ENCODE results near the gene MAP2K2. TPM values are rescaled to one million over a fixed set of nuclear protein-coding genes. Genes with fewer than 3 reads are reported as not detected.

Gene MAP2K2
- total RNA-seq, 1 experiment from 2014 or later: 151 TPM

DNA sequence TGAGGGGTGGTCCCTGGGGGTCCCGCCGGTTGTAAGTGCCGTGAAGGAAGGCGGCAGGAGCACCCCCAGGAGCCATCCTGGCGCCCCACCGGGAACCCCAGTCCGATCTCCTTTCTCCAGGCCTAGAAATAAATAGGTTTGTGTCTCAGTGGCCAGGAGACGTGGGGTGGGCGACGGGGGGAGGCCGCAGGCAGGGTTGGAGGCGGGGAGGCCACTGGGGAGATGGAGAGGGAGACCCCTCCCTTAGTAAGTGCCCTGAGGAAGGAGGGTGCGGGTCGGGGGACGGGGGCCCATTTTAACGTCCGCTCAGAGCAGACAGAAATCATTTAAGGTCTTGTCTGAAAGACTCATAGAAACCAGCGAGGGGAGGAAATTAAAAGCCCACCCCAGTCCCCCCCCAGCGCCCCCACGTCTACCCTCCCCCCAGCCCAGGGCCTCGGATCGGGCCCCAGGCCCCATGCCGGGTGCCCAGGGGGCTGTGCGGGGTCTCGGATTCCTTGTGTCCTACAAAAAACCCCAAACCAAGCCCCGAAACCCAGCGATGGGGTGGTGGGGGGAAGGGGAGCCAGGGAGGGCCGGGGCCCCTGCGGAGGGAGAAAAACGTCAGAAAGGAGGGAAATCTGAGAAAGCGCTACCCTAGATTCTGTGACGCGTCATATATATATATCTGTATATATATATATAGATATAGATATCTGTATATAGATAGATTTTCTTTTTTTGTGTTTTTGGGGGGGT, 76.8 kb downstream of the MAP2K2 start:
- Histone ChIP-seq H3K4me1 (ENCODE audit: control insufficient read depth, insufficient read depth, low read length) (peaks cover 12% of the 10 kb centered on the region), H3K4me3 (ENCODE audit: low read depth in 2 of 2, low read length in 2 of 2) (no peak overlapping the region), H3K27me3 (ENCODE audit: control insufficient read depth, insufficient read depth, low read length) (no peaks in the 10 kb centered on the region), H3K27ac (ENCODE audit: low read length) (no peak overlapping the region), H3K9me3 (ENCODE audit: control insufficient read depth, insufficient read depth, low read depth, low read length) (no peaks in the 10 kb centered on the region), H3K36me3 (ENCODE audit: control insufficient read depth, insufficient read depth, low read length) (no peaks in the 10 kb centered on the region; the same call in 1 of the 2 replicates)
- ChIA-PET POLR2A (no interaction called here), CTCF (no interaction called here)
- in situ Hi-C loops (cut with HindIII; ENCODE audit: low pct_unique_long_range_greater_than_20kb, low sequenced_read_pairs) (no loop called here), intact Hi-C loops (cut with micrococcal nuclease; ENCODE audit: unreplicated experiment) (no loop called here)
- TF ChIP-seq SIN3A (IDR thresholded peaks at IDR 0.05; ENCODE audit: borderline replicate concordance, insufficient read depth, low read depth, low read length) (no peak), TCF7L2 (IDR thresholded peaks at IDR 0.05; ENCODE audit: low read depth, low read length) (no peak), POLR2AphosphoS5 (IDR thresholded peaks at IDR 0.05; ENCODE audit: low read depth, low read length) (no peak)
- TF ChIP-seq, protein P1, sequence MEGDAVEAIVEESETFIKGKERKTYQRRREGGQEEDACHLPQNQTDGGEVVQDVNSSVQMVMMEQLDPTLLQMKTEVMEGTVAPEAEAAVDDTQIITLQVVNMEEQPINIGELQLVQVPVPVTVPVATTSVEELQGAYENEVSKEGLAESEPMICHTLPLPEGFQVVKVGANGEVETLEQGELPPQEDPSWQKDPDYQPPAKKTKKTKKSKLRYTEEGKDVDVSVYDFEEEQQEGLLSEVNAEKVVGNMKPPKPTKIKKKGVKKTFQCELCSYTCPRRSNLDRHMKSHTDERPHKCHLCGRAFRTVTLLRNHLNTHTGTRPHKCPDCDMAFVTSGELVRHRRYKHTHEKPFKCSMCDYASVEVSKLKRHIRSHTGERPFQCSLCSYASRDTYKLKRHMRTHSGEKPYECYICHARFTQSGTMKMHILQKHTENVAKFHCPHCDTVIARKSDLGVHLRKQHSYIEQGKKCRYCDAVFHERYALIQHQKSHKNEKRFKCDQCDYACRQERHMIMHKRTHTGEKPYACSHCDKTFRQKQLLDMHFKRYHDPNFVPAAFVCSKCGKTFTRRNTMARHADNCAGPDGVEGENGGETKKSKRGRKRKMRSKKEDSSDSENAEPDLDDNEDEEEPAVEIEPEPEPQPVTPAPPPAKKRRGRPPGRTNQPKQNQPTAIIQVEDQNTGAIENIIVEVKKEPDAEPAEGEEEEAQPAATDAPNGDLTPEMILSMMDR (IDR thresholded peaks at IDR 0.05): no peak
- TF ChIP-seq, protein P2, sequence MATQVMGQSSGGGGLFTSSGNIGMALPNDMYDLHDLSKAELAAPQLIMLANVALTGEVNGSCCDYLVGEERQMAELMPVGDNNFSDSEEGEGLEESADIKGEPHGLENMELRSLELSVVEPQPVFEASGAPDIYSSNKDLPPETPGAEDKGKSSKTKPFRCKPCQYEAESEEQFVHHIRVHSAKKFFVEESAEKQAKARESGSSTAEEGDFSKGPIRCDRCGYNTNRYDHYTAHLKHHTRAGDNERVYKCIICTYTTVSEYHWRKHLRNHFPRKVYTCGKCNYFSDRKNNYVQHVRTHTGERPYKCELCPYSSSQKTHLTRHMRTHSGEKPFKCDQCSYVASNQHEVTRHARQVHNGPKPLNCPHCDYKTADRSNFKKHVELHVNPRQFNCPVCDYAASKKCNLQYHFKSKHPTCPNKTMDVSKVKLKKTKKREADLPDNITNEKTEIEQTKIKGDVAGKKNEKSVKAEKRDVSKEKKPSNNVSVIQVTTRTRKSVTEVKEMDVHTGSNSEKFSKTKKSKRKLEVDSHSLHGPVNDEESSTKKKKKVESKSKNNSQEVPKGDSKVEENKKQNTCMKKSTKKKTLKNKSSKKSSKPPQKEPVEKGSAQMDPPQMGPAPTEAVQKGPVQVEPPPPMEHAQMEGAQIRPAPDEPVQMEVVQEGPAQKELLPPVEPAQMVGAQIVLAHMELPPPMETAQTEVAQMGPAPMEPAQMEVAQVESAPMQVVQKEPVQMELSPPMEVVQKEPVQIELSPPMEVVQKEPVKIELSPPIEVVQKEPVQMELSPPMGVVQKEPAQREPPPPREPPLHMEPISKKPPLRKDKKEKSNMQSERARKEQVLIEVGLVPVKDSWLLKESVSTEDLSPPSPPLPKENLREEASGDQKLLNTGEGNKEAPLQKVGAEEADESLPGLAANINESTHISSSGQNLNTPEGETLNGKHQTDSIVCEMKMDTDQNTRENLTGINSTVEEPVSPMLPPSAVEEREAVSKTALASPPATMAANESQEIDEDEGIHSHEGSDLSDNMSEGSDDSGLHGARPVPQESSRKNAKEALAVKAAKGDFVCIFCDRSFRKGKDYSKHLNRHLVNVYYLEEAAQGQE (IDR thresholded peaks at IDR 0.05; ENCODE audit: insufficient read depth in 1 of 2, low read depth in 2 of 2, low read length in 1 of 2): no peak
- ATAC-seq: no peak
- no TSS peak for BruUV-seq (replicated peaks)
- no peak for DNase-seq (ENCODE audit: low read depth, low spot score)

DNA sequence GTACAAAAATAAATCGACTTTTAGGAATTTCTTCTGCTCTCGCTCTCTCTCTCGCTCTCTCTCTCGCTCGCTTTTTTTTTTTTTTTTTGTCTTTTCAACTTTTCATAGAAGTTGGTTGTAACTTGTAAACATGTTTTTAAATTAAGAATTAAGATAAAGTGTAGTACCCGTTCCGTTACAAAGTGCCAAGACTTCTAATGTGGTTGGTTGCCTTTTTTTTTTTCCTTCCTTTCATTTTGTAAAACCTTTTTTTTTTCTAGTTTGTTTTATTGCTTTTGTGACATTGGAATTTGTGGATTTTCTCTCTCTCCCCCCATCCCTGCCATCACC, 77.6 kb downstream of the MAP2K2 start:
- intact Hi-C loops (cut with micrococcal nuclease; ENCODE audit: unreplicated experiment): no loop called here
- Histone ChIP-seq H3K27ac (ENCODE audit: low read length) (no peak overlapping the region), H3K27me3 (ENCODE audit: control insufficient read depth, insufficient read depth, low read length) (no peaks in the 10 kb centered on the region), H3K4me1 (ENCODE audit: control insufficient read depth, insufficient read depth, low read length) (peaks cover 4% of the 10 kb centered on the region), H3K9me3 (ENCODE audit: control insufficient read depth, insufficient read depth, low read depth, low read length) (no peaks in the 10 kb centered on the region), H3K4me3 (ENCODE audit: low read depth in 2 of 2, low read length in 2 of 2) (no peak overlapping the region), H3K36me3 (ENCODE audit: control insufficient read depth, insufficient read depth, low read length) (no peaks in the 10 kb centered on the region; the same call in 1 of the 2 replicates)
- ChIA-PET CTCF (no interaction called here), POLR2A (no interaction called here)
- BruUV-seq (replicated peaks): no TSS peak
- ATAC-seq (no peak), DNase-seq (ENCODE audit: low read depth, low spot score) (no peak)
- no peak for TF ChIP-seq SIN3A (IDR thresholded peaks at IDR 0.05; ENCODE audit: borderline replicate concordance, insufficient read depth, low read depth, low read length)
- TF ChIP-seq, protein P1 (IDR thresholded peaks at IDR 0.05): no peak
- TF ChIP-seq TCF7L2 (IDR thresholded peaks at IDR 0.05; ENCODE audit: low read depth, low read length): no peak
- TF ChIP-seq, protein P2 (IDR thresholded peaks at IDR 0.05; ENCODE audit: insufficient read depth in 1 of 2, low read depth in 2 of 2, low read length in 1 of 2): no peak
- TF ChIP-seq POLR2AphosphoS5 (IDR thresholded peaks at IDR 0.05; ENCODE audit: low read depth, low read length): no peak
- in situ Hi-C loops (cut with HindIII; ENCODE audit: low pct_unique_long_range_greater_than_20kb, low sequenced_read_pairs): no loop called here
